Adrenal gland (tissue), 12 donors: ENCODE data around the gene SNX32. TPM values are rescaled to one million over a fixed set of nuclear protein-coding genes. Genes with fewer than 3 reads are reported as not detected.

Source experiments
- DNase-seq, 7 donors: peaks; one replicate each; pipeline ENCODE4 v3.0.0-alpha.2; 2019 to 2020
- H3K27ac ChIP-seq, 5 donors: fragments of 200-600 bp; sonication (generic) in 4 of 5; 1 replicate in 3 of 5; 2 replicates in 2 of 5; pipeline versions ENCODE4 v1.5.1 to v1.8.0; 2016 to 2020; ENCODE audit warnings: mild to moderate bottlenecking in 1 of 5
- H3K27me3 ChIP-seq: fragments of 200-600 bp; 2 replicates; pipeline ENCODE4 v1.8.0; 2021
- H3K36me3 ChIP-seq, 2 donors: fragments of 200-600 bp; replicated peaks in 1 of 2; 1 replicate in 1 of 2; 2 replicates in 1 of 2; pipeline versions ENCODE4 v1.5.1 to v1.8.0; 2018 to 2022
- H3K4me1 ChIP-seq, 2 donors: fragments of 200-600 bp; replicated peaks in 1 of 2; 1 replicate in 1 of 2; 2 replicates in 1 of 2; pipeline versions ENCODE4 v1.5.1 to v1.8.0; 2018 to 2021
- H3K4me3 ChIP-seq, 4 donors: fragments of 200-600 bp; sonication (generic) in 3 of 4; one replicate each; pipeline ENCODE4 v1.5.1; 2016 to 2018
- H3K9me3 ChIP-seq, 3 donors: fragments of 200-600 bp; sonication (generic) in 1 of 3; replicated peaks in 1 of 3; 1 replicate in 2 of 3; 2 replicates in 1 of 3; pipeline versions ENCODE4 v1.5.1 to v1.8.0; 2016 to 2021
- POLR2A ChIP-seq, 2 donors: fragments of 450-650 bp; IDR thresholded peaks; one replicate each; pipeline ENCODE4 v1.6.1; 2017; ENCODE audit warnings: antibody characterized with exemption in 2 of 2, mild to moderate bottlenecking in 2 of 2, moderate library complexity in 1 of 2
- WGBS, 4 donors: extraction: QIAGEN DNeasy Blood & Tissue Kit in 2 of 4; methylation state at CpG; one replicate each; pipeline versions ENCODE4 v1.1.5 to v1.1.7; 2013 to 2017; 5-methylcytosine and 5-hydroxymethylcytosine counted together
- intact Hi-C, 2 donors: fragments of 100-400 bp; cut with DNase I; formaldehyde crosslinking; loops; one replicate each; pipeline versions ENCODE4 v1.14.1 to v1.15.0; 2022 to 2023
- polyA plus RNA-seq, 3 donors: library from polyadenylated mRNA; stranded (reverse); fragments of 200-250 nt in 2 of 3; fragments of 350-450 nt in 1 of 3; fragmentation: Illumina TruSeq in 1 of 3; extraction: RNeasy Lipid Tissue Mini Kit (QIAGEN cat#74804) in 1 of 3; gene quantifications; one replicate each; pipeline ENCODE4 v1.2.3, GENCODE V29; 2013 to 2014
- total RNA-seq, 9 donors: library from RNA; depleted of rRNA in 4 of 9; stranded (reverse); fragments of >200 nt in 4 of 9; fragments of 120-200 nt in 1 of 9; fragmentation: NEBNext Ultra II Directional in 1 of 9; extraction: Animal tissue kit (Norgen Biotek cat#: 25700) in 1 of 9; gene quantifications; one replicate each; pipeline versions ENCODE4 v1.1.0 to v1.2.4, GENCODE V29; 2013 to 2023
- TF ChIP-seq, protein P1 (sequence below), 6 experiments: fragments of 450-650 bp in 4 of 6; fragments of 200-600 bp in 2 of 6; sonication (generic) in 1 of 6; IDR thresholded peaks; 1 replicate in 5 of 6; 2 replicates in 1 of 6; pipeline versions ENCODE4 v1.5.1 to v1.8.0; 2016 to 2021; ENCODE audit warnings: antibody characterized with exemption in 6 of 6, mild to moderate bottlenecking in 2 of 6, moderate library complexity in 1 of 6
- donor health status: healthy with polysubstance abuse.
- donor health status: Bipolar disorder and iron deficiency.
- donor health status: DM: yes; HTN: yes; CAD: no.
- donor health status: DM: no; HTN: no; CAD: no.
- donor health status: DM: no; HTN: no; CAD: no.
- donor health status: DM: yes; HTN: yes; CAD: no.

The SNX32 gene
- total and polyA plus RNA-seq, 12 donors = 0.11 to 1.2 (median 0.50) TPM; not detected in 3

DNA sequence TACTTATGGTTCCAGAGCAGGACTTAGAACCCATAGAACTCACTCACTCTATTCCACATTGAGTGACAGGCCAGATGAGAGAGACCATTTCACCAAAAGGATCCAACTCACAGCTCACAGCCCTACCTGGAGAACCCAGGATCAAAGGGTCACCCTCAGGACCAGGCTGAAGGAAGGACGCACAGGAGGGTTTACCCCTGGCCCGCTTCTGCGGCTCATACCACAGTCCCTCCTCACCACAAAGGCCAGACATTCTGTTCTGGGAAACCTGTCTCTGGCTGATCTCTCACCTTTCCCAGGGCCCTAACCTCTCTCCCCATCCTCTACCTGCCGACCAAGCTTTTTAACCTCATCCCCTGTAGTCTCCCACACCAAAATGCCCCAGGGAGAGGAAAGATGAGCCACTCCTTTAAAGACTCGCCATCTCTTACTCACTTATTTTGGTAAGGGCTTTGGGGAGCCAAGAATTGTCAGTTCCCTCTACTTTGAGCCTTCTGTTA, 61.8 kb downstream of the SNX32 start:
- Histone ChIP-seq H3K4me1 (peaks cover 43% of the 10 kb centered on the region in 2 donors), H3K27me3 (no peaks in the 10 kb centered on the region), H3K27ac (no peak overlapping the region), H3K9me3 (no peaks in the 10 kb centered on the region), H3K4me3 (no peak overlapping the region), H3K36me3 (no peaks in the 10 kb centered on the region)
- WGBS, 4 donors = 89 to 97% (median 94%) methylated on average over 3 to 5 of the region's 5 CpGs
- TF ChIP-seq POLR2A (IDR thresholded peaks at IDR 0.05) = no peak
- TF ChIP-seq, protein P1, sequence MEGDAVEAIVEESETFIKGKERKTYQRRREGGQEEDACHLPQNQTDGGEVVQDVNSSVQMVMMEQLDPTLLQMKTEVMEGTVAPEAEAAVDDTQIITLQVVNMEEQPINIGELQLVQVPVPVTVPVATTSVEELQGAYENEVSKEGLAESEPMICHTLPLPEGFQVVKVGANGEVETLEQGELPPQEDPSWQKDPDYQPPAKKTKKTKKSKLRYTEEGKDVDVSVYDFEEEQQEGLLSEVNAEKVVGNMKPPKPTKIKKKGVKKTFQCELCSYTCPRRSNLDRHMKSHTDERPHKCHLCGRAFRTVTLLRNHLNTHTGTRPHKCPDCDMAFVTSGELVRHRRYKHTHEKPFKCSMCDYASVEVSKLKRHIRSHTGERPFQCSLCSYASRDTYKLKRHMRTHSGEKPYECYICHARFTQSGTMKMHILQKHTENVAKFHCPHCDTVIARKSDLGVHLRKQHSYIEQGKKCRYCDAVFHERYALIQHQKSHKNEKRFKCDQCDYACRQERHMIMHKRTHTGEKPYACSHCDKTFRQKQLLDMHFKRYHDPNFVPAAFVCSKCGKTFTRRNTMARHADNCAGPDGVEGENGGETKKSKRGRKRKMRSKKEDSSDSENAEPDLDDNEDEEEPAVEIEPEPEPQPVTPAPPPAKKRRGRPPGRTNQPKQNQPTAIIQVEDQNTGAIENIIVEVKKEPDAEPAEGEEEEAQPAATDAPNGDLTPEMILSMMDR (IDR thresholded peaks at IDR 0.05) = no peak
- no peak for DNase-seq
- intact Hi-C loops = no loop called here

DNA sequence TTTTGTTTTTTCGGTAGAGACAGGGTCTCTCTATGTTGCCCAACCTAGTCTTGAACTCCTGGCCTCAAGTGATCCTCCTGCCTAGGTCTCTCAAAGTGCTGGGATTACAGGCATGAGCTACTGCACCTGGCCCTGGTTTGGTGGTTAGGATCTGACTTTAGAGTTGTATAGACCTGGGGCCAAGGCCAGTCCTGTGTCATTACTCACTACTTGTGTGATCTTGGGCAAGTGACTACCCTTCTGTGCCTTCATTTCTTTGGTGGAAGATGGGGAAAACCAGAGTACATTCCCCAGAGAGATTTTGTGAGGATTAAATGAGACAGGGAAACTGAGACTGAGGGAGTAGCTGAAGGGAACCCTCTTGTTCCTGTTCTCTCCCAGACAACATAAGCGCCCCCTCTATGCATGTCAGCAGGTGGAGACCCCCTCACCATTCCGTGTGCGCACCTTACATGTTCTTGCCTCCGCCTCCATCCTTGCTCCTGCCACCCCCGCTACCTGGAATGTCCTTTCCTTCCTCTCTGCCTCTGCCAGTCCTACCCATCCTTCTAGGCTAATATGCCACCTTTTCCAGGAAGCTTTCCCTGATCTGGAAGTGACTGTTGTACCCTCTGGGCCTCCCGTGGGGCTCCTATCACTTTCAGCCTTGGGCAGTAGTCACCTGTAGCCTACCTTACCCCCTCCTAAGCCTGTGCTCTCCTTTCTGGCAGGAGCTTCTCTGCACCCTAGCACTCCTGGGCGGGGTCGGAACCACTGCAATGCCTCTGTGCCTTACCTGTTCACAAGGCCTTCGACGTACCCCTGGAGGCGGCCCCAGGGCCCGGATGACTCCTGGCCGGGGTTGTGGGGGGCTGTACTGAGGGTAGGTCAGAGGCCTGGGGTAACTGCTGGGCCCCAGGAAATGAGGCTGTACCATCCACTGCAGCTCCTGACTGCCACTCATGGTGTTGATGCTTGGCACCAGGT, 62.6 kb downstream of the SNX32 start:
- peaks cover 36 to 41% of the 10 kb centered on the region in 2 donors for H3K4me1 ChIP-seq
- DNase-seq = peak in 1 of 7 donors; percentile 23
- H3K4me3 ChIP-seq = no peak overlapping the region
- H3K27ac ChIP-seq = no peak overlapping the region
- TF ChIP-seq, protein P1 (IDR thresholded peaks at IDR 0.05) = no peak
- TF ChIP-seq POLR2A (IDR thresholded peaks at IDR 0.05) = no peak
- H3K27me3 ChIP-seq = no peaks in the 10 kb centered on the region
- H3K36me3 ChIP-seq = no peaks in the 10 kb centered on the region
- H3K9me3 ChIP-seq = no peaks in the 10 kb centered on the region
- intact Hi-C loops = no loop called here
- 93 to 98% (median 94%) methylated on average over 7 to 14 of the region's 14 CpGs for WGBS, 4 donors

DNA sequence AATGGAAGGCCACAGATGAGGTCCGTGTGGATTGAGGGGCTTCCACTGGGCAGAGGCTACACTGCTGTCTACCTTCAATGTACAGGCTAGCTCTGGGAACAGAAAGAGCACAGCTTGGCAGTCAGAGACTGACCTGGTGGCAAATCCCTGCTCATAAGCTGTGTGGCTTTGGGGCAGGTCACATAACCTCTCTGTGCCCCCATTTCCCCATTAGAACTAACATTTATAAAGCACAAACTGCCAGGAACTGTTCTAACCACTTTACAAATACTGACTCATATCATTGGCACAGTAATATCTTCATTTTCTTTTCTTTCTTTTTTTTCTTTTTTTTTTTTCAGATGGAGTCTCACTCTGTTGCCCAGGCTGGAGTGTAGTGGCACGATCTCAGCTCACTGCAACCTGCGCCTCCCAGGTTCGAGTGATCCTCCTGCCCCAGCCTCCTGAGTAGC, 63.3 kb downstream of the SNX32 start:
- Histone ChIP-seq H3K9me3 (no peaks in the 10 kb centered on the region), H3K27ac (no peak overlapping the region), H3K4me3 (no peak overlapping the region), H3K36me3 (no peaks in the 10 kb centered on the region), H3K4me1 (peaks cover 28 to 34% of the 10 kb centered on the region in 2 donors), H3K27me3 (no peaks in the 10 kb centered on the region)
- DNase-seq = no peak
- intact Hi-C loops = no loop called here
- TF ChIP-seq POLR2A (IDR thresholded peaks at IDR 0.05) = no peak
- TF ChIP-seq, protein P1 (IDR thresholded peaks at IDR 0.05) = no peak
- 87 to 90% (median 88%) methylated on average over 4 of the region's 4 CpGs for WGBS, 4 donors

DNA sequence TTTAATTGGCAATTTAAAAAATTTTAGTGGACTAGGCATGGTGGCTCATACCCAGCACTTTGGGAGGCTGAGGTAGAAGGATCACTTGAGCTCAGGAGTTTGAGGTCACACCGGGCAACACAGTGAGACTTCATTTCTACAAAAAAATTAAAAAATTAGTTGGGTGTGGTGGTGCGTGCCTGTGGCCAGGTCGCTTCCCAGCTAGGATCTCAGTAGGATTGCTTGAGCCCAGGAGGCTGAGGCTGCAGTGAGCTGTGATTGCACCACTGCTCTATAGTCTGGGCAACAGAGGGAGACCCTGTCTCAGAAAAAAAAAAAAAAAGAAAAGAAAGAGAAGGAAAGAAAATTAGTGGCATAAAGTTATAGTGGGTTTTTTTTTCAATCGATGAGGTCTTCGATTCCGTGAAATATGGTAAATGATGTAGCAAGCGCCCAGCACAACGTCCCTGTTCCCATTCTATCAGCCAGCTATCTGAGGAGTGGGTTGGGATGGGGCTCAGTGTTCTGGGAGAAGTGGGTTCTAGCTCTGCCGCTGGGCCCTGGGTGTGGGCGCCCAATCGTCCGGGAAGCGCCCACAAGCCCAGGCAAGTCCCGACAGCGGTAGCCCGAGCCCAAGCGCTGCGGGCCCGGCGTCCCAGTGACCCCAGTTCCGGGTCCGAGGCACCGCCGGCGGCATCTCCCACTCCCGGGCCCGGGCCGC, 65.0 kb downstream of the SNX32 start:
- no peaks in the 10 kb centered on the region for H3K9me3 ChIP-seq
- H3K4me3 ChIP-seq = peak overlapping the region in 2 of 4 donors; percentile 39 to 63
- peak overlapping the region in 2 of 5 donors; percentile 83 to 85 for H3K27ac ChIP-seq
- 29 to 72% (median 33%) methylated on average over 9 to 28 of the region's 28 CpGs for WGBS, 4 donors
- H3K36me3 ChIP-seq = no peaks in the 10 kb centered on the region
- H3K4me1 ChIP-seq = peaks cover 12 to 16% of the 10 kb centered on the region in 2 donors
- TF ChIP-seq, protein P1 (IDR thresholded peaks at IDR 0.05) = no peak
- no peak for TF ChIP-seq POLR2A (IDR thresholded peaks at IDR 0.05)
- intact Hi-C loops = no loop called here
- no peak for DNase-seq
- no peaks in the 10 kb centered on the region for H3K27me3 ChIP-seq
